Measurements from ENCODE around the gene S100A13. TPM values are rescaled to one million over a fixed set of nuclear protein-coding genes. Genes with fewer than 3 reads are reported as not detected.

Gene S100A13
- total RNA-seq, 1 donor from 2014 or later, result 172 TPM

DNA sequence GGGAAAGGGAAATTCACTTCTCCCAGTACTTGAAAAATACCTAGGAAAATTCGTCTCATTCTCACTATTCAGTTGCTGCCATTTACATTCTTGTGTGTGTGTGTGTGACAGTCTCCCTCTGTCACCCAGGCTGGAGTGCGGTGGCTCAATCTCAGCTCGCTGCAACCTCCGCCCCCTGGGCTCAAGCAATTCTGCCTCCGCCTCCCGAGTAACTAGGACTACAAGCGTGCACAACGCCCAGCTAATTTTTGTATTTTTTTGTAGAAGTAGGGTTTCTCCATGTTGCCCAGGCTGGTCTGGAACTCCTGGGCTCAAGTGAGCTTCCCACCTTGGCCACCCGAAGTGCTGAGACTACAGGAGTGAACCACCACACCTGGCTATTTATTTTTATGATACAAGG is 32.4 kb upstream of the S100A13 start:
- Histone ChIP-seq H3K4me3 (ENCODE audit: insufficient read depth, low read depth, low read length) (peak overlapping the region; percentile 93), H3K79me2 (ENCODE audit: insufficient read depth, low read length) (peaks cover 15% of the 10 kb centered on the region), H3K27me3 (ENCODE audit: insufficient read depth, low read length) (no peaks in the 10 kb centered on the region), H3K4me2 (ENCODE audit: low read length) (peak overlapping the region; percentile 93), H3K4me1 (ENCODE audit: insufficient read depth, low read length) (peaks cover 9% of the 10 kb centered on the region), H3K9ac (ENCODE audit: low read length) (peak overlapping the region; percentile 92), H4K20me1 (ENCODE audit: insufficient read depth, low read length) (peaks cover 23% of the 10 kb centered on the region), H3K9me3 (ENCODE audit: insufficient read depth, low read depth, low read length) (no peaks in the 10 kb centered on the region), H3K27ac (ENCODE audit: low read depth, low read length) (no peak overlapping the region), H2AFZ (ENCODE audit: low read depth, low read length) (no peak overlapping the region), H3K36me3 (ENCODE audit: insufficient read depth, low read length) (peaks cover 33% of the 10 kb centered on the region)
- H3K27me3 Mint-ChIP-seq (ENCODE audit: low read depth, unreplicated experiment), result no peaks in the 10 kb centered on the region
- H3K36me3 Mint-ChIP-seq (ENCODE audit: low read depth, unreplicated experiment), result peaks cover 4% of the 10 kb centered on the region
- DNase-seq (ENCODE audit: low read depth) (no peak), FAIRE-seq (no peak)
- peak overlapping the region; percentile 98 for H3K4me3 Mint-ChIP-seq (ENCODE audit: unreplicated experiment)
- H3K9me3 Mint-ChIP-seq (ENCODE audit: unreplicated experiment), result no peaks in the 10 kb centered on the region
- peaks cover 12% of the 10 kb centered on the region for H3K4me1 Mint-ChIP-seq (ENCODE audit: low read depth, unreplicated experiment)
- TF ChIP-seq, protein P1, sequence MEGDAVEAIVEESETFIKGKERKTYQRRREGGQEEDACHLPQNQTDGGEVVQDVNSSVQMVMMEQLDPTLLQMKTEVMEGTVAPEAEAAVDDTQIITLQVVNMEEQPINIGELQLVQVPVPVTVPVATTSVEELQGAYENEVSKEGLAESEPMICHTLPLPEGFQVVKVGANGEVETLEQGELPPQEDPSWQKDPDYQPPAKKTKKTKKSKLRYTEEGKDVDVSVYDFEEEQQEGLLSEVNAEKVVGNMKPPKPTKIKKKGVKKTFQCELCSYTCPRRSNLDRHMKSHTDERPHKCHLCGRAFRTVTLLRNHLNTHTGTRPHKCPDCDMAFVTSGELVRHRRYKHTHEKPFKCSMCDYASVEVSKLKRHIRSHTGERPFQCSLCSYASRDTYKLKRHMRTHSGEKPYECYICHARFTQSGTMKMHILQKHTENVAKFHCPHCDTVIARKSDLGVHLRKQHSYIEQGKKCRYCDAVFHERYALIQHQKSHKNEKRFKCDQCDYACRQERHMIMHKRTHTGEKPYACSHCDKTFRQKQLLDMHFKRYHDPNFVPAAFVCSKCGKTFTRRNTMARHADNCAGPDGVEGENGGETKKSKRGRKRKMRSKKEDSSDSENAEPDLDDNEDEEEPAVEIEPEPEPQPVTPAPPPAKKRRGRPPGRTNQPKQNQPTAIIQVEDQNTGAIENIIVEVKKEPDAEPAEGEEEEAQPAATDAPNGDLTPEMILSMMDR (IDR thresholded peaks at IDR 0.05; ENCODE audit: insufficient read depth, low read depth, low read length), result no peak
- no peak for TF ChIP-seq EZH2 (IDR thresholded peaks at IDR 0.05; ENCODE audit: insufficient read depth, low read length)
- peak overlapping the region; percentile 95 for H3K27ac Mint-ChIP-seq (ENCODE audit: unreplicated experiment)

DNA sequence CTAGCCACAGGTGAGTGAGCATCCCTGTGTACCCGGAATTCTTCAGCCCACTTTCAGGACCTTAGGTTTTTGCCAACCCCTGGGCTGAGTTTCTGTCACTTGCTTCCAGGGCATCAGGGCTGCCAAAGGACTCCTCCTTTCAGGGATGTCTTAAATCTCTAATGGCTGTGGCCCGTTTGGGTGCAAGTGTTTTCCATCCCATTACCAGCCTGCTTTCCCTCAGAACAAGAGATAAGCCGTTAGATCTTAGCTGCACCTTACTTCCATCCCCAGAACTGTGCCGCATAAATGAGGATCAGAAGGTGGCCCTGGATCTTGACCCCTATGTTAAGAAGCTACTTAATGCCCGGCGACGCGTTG is 31.9 kb upstream of the S100A13 start:
- Mint-ChIP-seq H3K4me1 (ENCODE audit: low read depth, unreplicated experiment) (peaks cover 12% of the 10 kb centered on the region), H3K36me3 (ENCODE audit: low read depth, unreplicated experiment) (peaks cover 4% of the 10 kb centered on the region), H3K4me3 (ENCODE audit: unreplicated experiment) (peak overlapping the region; percentile 98), H3K27me3 (ENCODE audit: low read depth, unreplicated experiment) (no peaks in the 10 kb centered on the region), H3K9me3 (ENCODE audit: unreplicated experiment) (no peaks in the 10 kb centered on the region), H3K27ac (ENCODE audit: unreplicated experiment) (peak overlapping the region; percentile 95)
- H3K4me2 ChIP-seq (ENCODE audit: low read length), result peak overlapping the region; percentile 93
- peak overlapping the region; percentile 92 for H3K9ac ChIP-seq (ENCODE audit: low read length)
- H3K4me3 ChIP-seq (ENCODE audit: insufficient read depth, low read depth, low read length), result peak overlapping the region; percentile 93
- TF ChIP-seq, protein P1 (IDR thresholded peaks at IDR 0.05; ENCODE audit: insufficient read depth, low read depth, low read length), result no peak
- no peak for TF ChIP-seq EZH2 (IDR thresholded peaks at IDR 0.05; ENCODE audit: insufficient read depth, low read length)
- DNase-seq (ENCODE audit: low read depth) (no peak), FAIRE-seq (no peak)
- H3K27me3 ChIP-seq (ENCODE audit: insufficient read depth, low read length), result no peaks in the 10 kb centered on the region
- no peaks in the 10 kb centered on the region for H3K9me3 ChIP-seq (ENCODE audit: insufficient read depth, low read depth, low read length)
- peaks cover 22% of the 10 kb centered on the region for H4K20me1 ChIP-seq (ENCODE audit: insufficient read depth, low read length)
- H2AFZ ChIP-seq (ENCODE audit: low read depth, low read length), result peak overlapping the region; percentile 87
- peaks cover 9% of the 10 kb centered on the region for H3K4me1 ChIP-seq (ENCODE audit: insufficient read depth, low read length)
- peaks cover 29% of the 10 kb centered on the region for H3K36me3 ChIP-seq (ENCODE audit: insufficient read depth, low read length)
- H3K27ac ChIP-seq (ENCODE audit: low read depth, low read length), result peak overlapping the region; percentile 80
- H3K79me2 ChIP-seq (ENCODE audit: insufficient read depth, low read length), result peaks cover 15% of the 10 kb centered on the region

DNA sequence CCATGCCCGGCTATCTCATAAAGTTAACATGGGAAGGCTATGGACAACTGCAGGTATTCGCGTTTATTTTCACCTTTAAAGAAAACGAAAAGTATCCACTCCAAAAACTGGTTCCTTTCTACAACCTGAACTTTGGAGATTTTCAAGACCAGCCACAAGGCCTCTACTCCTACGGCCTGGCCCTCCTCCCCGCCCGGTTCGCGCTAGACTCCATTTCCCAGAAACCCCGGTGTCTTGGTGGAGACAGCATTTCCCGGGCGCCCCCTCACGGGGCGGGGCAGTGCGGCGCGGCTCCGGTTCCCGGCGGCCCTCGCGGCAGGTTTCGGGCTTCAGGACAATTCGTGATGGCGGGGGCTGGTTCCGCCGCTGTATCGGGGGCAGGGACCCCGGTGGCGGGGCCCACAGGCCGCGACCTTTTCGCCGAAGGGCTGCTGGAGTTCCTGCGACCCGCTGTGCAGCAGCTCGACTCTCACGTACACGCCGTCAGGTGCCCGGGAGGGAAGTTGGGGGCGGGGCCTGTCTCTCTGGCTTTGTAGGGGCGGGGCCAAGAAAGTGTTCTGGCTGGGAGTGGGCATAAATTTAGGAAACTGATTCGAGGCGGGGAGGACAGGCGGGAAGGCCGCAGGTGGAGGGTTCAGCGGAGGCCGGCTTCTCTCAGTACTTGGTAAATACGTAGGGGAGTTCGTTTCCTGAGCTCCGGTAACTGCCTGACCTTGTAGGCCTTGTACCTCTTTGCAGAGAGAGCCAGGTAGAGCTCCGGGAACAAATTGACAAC is 31.3 kb upstream of the S100A13 start, which contains the start of gene SNAPIN:
TSS of gene SNAPIN (plus strand) at position 304 of the 775 bp plus-strand sequence. CDS start at position 345, 41 bp downstream.
- Histone ChIP-seq H2AFZ (ENCODE audit: low read depth, low read length) (peak within 1 kb of the TSS; percentile 87), H4K20me1 (ENCODE audit: insufficient read depth, low read length) (peaks cover 22% of the 10 kb centered on the region), H3K79me2 (ENCODE audit: insufficient read depth, low read length) (peaks cover 15% of the 10 kb centered on the region), H3K4me1 (ENCODE audit: insufficient read depth, low read length) (peaks cover 9% of the 10 kb centered on the region), H3K9me3 (ENCODE audit: insufficient read depth, low read depth, low read length) (no peaks in the 10 kb centered on the region), H3K4me3 (ENCODE audit: insufficient read depth, low read depth, low read length) (peak within 1 kb of the TSS; percentile 93), H3K9ac (ENCODE audit: low read length) (peak within 1 kb of the TSS; percentile 92), H3K36me3 (ENCODE audit: insufficient read depth, low read length) (peaks cover 23% of the 10 kb centered on the region), H3K4me2 (ENCODE audit: low read length) (peak within 1 kb of the TSS; percentile 93), H3K27ac (ENCODE audit: low read depth, low read length) (peak within 1 kb of the TSS; percentile 80), H3K27me3 (ENCODE audit: insufficient read depth, low read length) (no peaks in the 10 kb centered on the region)
- no peak for TF ChIP-seq EZH2 (IDR thresholded peaks at IDR 0.05; ENCODE audit: insufficient read depth, low read length)
- TF ChIP-seq, protein P1 (IDR thresholded peaks at IDR 0.05; ENCODE audit: insufficient read depth, low read depth, low read length), result no peak
- FAIRE-seq, result no peak
- peaks cover 12% of the 10 kb centered on the region for H3K4me1 Mint-ChIP-seq (ENCODE audit: low read depth, unreplicated experiment)
- H3K27me3 Mint-ChIP-seq (ENCODE audit: low read depth, unreplicated experiment), result no peaks in the 10 kb centered on the region
- peak; percentile 71 for DNase-seq (ENCODE audit: low read depth)
- H3K27ac Mint-ChIP-seq (ENCODE audit: unreplicated experiment), result peak within 1 kb of the TSS; percentile 95
- H3K4me3 Mint-ChIP-seq (ENCODE audit: unreplicated experiment), result peak within 1 kb of the TSS; percentile 98
- H3K9me3 Mint-ChIP-seq (ENCODE audit: unreplicated experiment), result peaks cover 2% of the 10 kb centered on the region
- H3K36me3 Mint-ChIP-seq (ENCODE audit: low read depth, unreplicated experiment), result peaks cover 2% of the 10 kb centered on the region

Data from astrocyte (in vitro differentiated cells and primary cell).